Astrocyte (in vitro differentiated cells and primary cell): ENCODE data around the gene XBP1.

Experiments
- CTCF ChIP-seq: IDR thresholded peaks from 2 replicates; pipeline ENCODE4 v1.5.1; 2011; ENCODE audit warnings: low read depth, mild to moderate bottlenecking, inconsistent platforms, low read length, moderate library complexity; ENCODE audit not compliant: insufficient read depth
- EZH2 ChIP-seq: IDR thresholded peaks from 2 replicates; pipeline ENCODE4 v1.6.1; 2012; ENCODE audit warnings: mild to moderate bottlenecking, low read length, inconsistent platforms; ENCODE audit not compliant: insufficient read depth

GRCh38 chr22:28815111-28815510, 14.7 kb upstream of the XBP1 start:
- no peak for TF ChIP-seq CTCF
- TF ChIP-seq EZH2: no peak
